Uterus (tissue), 4 donors: ENCODE data around the gene SMIM33. TPM values are rescaled to one million over a fixed set of nuclear protein-coding genes. Genes with fewer than 3 reads are reported as not detected.

ENCODE experiments used
- DNase-seq, 2 donors: peaks; one replicate each; pipeline ENCODE4 v3.0.0-alpha.2; 2019 to 2020
- H3K27ac ChIP-seq, 2 donors: fragments of 200-600 bp; sonication (generic); 1 replicate in 1 of 2; 2 replicates in 1 of 2; pipeline ENCODE4 v1.5.1; 2016 to 2018
- H3K27me3 ChIP-seq, 2 donors: fragments of 200-600 bp; sonication (generic); one replicate each; pipeline ENCODE4 v1.5.1; 2018 to 2019; ENCODE audit warnings: control low read depth in 1 of 2
- H3K36me3 ChIP-seq, 2 donors: fragments of 200-600 bp; sonication (generic); one replicate each; pipeline ENCODE4 v1.5.1; 2019; ENCODE audit warnings: control low read depth in 1 of 2
- H3K4me1 ChIP-seq, 2 donors: fragments of 200-600 bp; sonication (generic); one replicate each; pipeline ENCODE4 v1.5.1; 2018 to 2019; ENCODE audit warnings: control low read depth in 1 of 2
- H3K4me3 ChIP-seq, 2 donors: fragments of 200-600 bp; sonication (generic); 1 replicate in 1 of 2; 2 replicates in 1 of 2; pipeline ENCODE4 v1.5.1; 2018 to 2019; ENCODE audit warnings: mild to moderate bottlenecking in 1 of 2
- H3K9me3 ChIP-seq, 2 donors: fragments of 200-600 bp; sonication (generic); one replicate each; pipeline ENCODE4 v1.5.1; 2019; ENCODE audit warnings: control low read depth in 1 of 2
- POLR2A ChIP-seq, 2 donors: fragments of 450-650 bp; IDR thresholded peaks; one replicate each; pipeline ENCODE4 v1.6.1; 2016; ENCODE audit warnings: antibody characterized with exemption in 2 of 2, mild to moderate bottlenecking in 1 of 2, moderate library complexity in 1 of 2
- intact Hi-C: fragments of 100-400 bp; cut with DNase I; formaldehyde crosslinking; loops from one replicate; pipeline ENCODE4 v1.15.1; 2023; ENCODE audit warnings: low total_unique reads
- total RNA-seq, 4 donors: library from RNA; depleted of rRNA in 3 of 4; stranded (reverse); fragments of >200 nt in 3 of 4; gene quantifications; one replicate each; pipeline versions ENCODE4 v1.1.0 to v1.2.4, GENCODE V29; 2014 to 2023
- TF ChIP-seq, protein P1 (sequence below), 4 experiments: fragments of 200-600 bp in 2 of 4; fragments of 450-650 bp in 2 of 4; sonication (generic) in 2 of 4; IDR thresholded peaks; one replicate each; pipeline ENCODE4 v1.5.1; 2016 to 2019; ENCODE audit warnings: antibody characterized with exemption in 4 of 4, mild to moderate bottlenecking in 2 of 4, moderate library complexity in 1 of 4
- donor health status: DM: yes; HTN: yes; CAD: no.

The SMIM33 gene
- total RNA-seq, 4 donors from 2014 or later: not detected

DNA sequence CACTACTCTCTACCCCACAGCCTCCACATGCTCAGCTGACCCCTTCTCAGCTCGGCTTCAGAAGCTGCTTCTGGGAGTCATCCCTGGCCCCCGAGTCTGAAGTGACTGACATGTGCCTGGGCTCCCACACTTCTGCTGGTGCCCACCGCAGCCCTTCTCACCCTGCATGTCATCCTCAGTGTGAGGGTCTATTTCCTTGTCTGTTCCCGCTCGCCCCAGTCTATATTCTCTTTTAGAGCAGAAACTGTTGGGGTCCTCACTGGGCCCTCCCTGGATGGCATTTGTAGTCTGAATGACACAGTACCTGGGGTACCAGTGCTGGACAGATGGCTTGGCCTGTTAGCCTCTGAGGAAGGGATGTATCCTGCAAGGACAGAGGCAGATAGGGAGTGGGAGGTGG, 13.6 kb upstream of the SMIM33 start:
- TF ChIP-seq POLR2A (IDR thresholded peaks at IDR 0.05): no peak
- TF ChIP-seq, protein P1, sequence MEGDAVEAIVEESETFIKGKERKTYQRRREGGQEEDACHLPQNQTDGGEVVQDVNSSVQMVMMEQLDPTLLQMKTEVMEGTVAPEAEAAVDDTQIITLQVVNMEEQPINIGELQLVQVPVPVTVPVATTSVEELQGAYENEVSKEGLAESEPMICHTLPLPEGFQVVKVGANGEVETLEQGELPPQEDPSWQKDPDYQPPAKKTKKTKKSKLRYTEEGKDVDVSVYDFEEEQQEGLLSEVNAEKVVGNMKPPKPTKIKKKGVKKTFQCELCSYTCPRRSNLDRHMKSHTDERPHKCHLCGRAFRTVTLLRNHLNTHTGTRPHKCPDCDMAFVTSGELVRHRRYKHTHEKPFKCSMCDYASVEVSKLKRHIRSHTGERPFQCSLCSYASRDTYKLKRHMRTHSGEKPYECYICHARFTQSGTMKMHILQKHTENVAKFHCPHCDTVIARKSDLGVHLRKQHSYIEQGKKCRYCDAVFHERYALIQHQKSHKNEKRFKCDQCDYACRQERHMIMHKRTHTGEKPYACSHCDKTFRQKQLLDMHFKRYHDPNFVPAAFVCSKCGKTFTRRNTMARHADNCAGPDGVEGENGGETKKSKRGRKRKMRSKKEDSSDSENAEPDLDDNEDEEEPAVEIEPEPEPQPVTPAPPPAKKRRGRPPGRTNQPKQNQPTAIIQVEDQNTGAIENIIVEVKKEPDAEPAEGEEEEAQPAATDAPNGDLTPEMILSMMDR (IDR thresholded peaks at IDR 0.05): no peak
- Histone ChIP-seq H3K4me3 (no peak overlapping the region), H3K4me1 (no peaks in the 10 kb centered on the region), H3K9me3 (no peaks in the 10 kb centered on the region), H3K36me3 (no peaks in the 10 kb centered on the region), H3K27ac (no peak overlapping the region), H3K27me3 (no peaks in the 10 kb centered on the region)
- intact Hi-C loops: no loop called here
- no peak for DNase-seq

DNA sequence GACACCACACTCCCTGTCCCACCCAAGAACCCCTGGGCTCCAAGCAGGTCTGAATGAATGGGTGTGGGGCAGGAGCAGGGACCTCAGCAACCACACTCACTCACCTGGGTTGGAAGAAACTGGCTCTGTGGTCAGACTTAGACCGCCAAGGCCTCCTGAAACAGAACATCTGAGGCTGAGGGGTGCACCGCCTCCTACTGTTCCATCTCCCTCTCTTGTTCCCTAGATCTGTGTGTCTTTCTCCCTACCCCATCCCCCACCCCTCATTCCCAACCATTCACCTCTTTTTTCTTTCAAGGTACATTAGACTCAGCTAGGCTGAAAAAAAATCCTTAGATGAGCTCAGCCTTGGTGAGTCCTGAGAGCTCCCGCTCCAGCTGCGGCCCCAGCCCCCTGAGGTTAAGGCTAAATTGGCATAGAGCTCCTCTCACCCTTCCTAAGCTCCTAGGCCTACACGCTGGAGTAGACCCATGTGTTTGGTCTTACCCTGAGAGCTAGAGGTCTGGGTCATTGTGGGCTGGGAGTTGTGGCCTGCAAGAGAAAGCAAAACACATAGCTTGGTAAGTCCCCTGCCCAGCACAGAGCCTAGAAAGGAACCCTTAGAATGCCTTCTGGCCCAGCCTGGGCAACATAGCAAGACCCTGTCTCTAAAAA, 13.0 kb upstream of the SMIM33 start:
- Histone ChIP-seq H3K4me1 (no peaks in the 10 kb centered on the region), H3K27ac (no peak overlapping the region), H3K27me3 (no peaks in the 10 kb centered on the region), H3K4me3 (no peak overlapping the region), H3K9me3 (no peaks in the 10 kb centered on the region), H3K36me3 (no peaks in the 10 kb centered on the region)
- TF ChIP-seq, protein P1 (IDR thresholded peaks at IDR 0.05): no peak
- TF ChIP-seq POLR2A (IDR thresholded peaks at IDR 0.05): no peak
- no peak for DNase-seq
- intact Hi-C loops: no loop called here

DNA sequence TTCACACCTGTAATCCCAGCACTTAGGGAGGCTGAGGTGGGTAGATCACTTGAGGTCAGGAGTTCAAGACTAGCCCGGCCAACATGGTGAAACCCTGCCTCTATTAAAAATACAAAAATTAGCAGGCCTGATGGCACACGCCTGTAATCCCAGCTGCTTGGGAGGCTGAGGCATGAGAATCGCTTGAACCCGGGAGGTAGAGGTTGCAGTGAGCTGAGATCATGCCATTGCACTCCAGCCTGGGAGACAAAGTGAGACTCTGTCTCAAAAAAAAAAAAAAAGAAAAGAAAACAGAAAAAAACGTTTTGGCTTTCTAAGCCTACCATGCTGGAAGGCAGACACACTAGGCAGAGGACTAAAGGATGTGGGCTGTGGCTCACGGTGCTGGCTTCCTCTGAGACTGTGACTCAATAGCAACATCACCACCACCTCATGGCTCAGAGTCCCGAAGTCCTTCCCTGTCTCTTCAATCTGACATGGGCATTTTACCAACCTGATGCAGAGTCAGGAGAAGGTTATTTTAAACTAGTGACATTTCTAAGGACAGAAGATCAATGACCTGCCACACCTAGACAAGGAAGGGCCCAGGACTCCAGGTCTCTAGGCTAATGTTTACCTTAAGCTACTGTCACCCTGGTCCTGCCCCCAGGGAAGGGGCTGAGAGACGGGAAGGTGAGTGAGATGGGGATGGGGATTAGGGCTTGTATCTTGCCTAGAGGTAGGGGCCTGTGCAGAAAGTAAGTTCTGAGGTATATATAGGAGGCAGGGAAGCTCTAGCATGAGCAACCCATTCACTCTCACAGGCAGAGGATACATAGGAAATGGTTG, 12.0 kb upstream of the SMIM33 start:
- Histone ChIP-seq H3K27ac (peak overlapping the region; percentile 27 to 66), H3K4me3 (no peak overlapping the region)
- no peak for DNase-seq

DNA sequence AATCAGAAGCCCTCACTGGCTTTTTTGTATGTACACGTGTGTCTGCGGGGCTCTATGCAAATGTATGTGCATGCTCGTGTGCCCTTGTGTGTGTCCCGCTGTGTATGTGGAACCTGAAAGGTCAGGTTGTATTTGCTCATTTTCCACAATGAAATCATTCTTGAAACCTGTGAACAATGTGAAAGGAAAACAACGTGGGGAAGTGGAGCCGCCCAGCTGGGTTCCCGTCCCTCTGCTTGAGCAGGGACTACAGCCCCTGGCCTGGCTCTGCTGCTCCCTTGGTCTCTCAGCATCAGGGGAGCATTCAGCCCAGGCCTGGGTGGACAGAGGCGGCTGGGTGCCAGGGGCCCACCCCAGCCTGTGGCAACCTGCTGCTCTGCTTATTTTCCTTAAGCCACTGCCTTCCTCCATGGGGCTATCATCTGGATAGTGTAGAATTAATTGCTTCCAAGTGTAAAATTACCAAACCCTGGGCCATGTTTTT, 11.3 kb upstream of the SMIM33 start:
- Histone ChIP-seq H3K4me3 (no peak overlapping the region), H3K27ac (peak overlapping the region; percentile 27 to 66), H3K4me1 (no peaks in the 10 kb centered on the region), H3K9me3 (no peaks in the 10 kb centered on the region), H3K27me3 (no peaks in the 10 kb centered on the region), H3K36me3 (no peaks in the 10 kb centered on the region)
- TF ChIP-seq, protein P1 (IDR thresholded peaks at IDR 0.05): no peak
- TF ChIP-seq POLR2A (IDR thresholded peaks at IDR 0.05): no peak
- DNase-seq: no peak
- intact Hi-C loops: no loop called here

More for the DNA sequence above, 12.0 kb upstream of the SMIM33 start:
- Histone ChIP-seq H3K9me3 (no peaks in the 10 kb centered on the region), H3K36me3 (no peaks in the 10 kb centered on the region), H3K4me1 (no peaks in the 10 kb centered on the region), H3K27me3 (no peaks in the 10 kb centered on the region)
- TF ChIP-seq, protein P1 (IDR thresholded peaks at IDR 0.05): no peak
- TF ChIP-seq POLR2A (IDR thresholded peaks at IDR 0.05): no peak
- intact Hi-C loops: no loop called here

DNA sequence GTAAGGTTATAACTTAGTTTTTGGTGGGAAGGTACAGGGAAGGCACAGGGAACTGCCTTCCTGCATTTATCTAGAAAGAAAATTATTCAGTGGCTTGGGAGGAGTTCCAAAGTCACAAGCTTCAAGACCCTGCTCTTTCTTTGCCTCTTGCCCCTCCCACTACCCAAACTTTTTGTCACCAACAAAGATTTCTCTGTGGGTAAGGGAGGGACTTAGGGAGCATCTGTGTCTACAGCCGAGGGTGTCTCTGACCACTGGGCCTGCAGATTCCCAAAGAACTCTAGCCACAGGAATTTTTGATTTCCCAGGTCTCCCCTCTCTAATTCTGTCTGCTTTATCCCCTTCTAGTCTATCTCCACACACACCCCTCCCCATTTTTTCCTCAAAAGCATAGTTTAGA, 10.3 kb upstream of the SMIM33 start:
- no peak overlapping the region for H3K4me3 ChIP-seq
- TF ChIP-seq, protein P1 (IDR thresholded peaks at IDR 0.05): no peak
- TF ChIP-seq POLR2A (IDR thresholded peaks at IDR 0.05): no peak
- H3K27ac ChIP-seq: peak overlapping the region in 1 of 2 donors; percentile 66
- H3K4me1 ChIP-seq: no peaks in the 10 kb centered on the region
- H3K9me3 ChIP-seq: no peaks in the 10 kb centered on the region
- intact Hi-C loops: no loop called here
- DNase-seq: no peak
- H3K27me3 ChIP-seq: no peaks in the 10 kb centered on the region
- H3K36me3 ChIP-seq: no peaks in the 10 kb centered on the region
